HG03064 (cell line): ENCODE data around the gene RXRA.

Experiments
- ATAC-seq: cut with Tn5 transposase; IDR thresholded peaks from one replicate; pipeline ENCODE4 v1.9.1; 2021; ENCODE audit warnings: low read depth; ENCODE audit not compliant: unreplicated experiment

RXRA gene

DNA sequence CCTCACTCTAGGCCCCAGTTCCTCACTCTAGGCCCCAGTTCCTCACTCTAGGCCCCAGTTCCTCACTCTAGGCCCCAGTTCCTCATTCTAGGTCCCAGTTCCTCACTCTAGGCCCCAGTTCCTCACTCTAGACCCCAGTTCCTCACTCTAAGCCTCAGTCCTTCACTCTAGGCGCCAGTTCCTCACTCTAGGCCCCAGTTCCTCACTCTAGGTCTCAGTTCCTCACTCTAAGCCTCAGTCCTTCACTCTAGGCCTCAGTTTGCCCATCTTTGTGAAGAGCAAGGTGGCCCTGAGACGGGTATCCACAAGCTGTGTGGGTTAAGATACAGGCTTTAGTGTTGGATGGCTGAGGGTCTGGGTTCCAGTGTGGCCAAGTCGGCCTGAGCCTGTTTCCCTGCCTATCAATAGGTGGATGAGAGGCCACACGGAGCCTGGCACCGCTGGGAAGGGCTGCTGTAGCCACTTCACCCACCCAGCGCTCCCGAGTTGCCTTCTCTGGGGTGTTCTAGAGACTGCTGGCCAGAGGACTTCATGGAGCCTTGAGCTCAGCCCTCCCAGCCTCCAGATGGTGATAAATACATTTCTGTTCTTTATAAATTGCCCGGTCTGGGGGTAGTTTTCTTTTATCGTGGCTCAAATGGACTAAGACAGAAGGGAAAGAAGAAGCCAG, 150.2 kb downstream of the RXRA start:
- no peak for ATAC-seq

DNA sequence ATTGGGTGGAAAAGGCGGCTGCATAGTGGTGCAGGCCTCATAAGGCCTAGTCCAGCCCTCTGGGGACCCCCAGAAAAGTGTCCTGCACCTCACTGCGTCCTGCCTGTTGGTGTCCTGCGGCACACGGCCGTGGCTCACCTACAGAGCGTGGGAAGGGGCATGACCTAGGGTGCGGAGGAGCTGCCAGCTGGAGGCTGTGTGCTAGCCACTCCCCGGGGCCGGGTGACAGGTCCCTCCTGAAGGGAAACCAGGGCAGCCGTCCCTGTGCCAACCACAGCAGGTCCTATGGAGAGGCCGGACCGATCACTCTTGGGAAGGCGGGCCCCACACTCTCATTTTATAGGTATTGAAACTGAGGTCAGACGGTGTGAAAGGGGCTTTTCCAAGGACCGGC, 150.7 kb downstream of the RXRA start:
- no peak for ATAC-seq

DNA sequence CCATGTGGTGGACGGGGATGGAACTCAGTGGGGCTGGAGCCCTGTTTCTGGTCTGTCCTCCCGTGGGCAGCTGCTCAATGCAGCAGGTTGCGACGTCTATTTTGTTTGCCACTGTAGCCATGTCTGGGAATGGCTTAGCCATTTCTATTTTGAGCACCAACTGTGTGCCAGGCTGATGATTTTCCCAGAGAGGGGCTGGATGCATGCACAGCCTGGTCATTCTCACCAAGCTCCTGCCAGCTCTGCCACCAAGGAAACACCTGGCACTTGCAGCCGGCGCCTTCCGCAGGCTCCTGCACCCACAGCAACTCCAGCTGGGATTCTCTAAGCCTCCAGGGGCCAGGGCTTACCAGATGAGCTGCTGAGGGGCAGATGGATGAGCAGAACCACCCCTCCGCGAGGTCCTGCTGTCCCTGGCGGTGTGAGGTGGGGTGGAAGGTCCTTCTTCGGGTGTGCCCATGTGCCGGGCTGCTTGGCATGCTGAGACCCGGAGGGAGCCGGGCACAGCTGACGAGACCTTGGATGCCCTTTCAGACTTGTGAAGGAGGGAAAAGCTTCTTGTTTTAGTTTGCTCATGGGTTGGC, 151.2 kb downstream of the RXRA start:
- ATAC-seq: no peak

DNA sequence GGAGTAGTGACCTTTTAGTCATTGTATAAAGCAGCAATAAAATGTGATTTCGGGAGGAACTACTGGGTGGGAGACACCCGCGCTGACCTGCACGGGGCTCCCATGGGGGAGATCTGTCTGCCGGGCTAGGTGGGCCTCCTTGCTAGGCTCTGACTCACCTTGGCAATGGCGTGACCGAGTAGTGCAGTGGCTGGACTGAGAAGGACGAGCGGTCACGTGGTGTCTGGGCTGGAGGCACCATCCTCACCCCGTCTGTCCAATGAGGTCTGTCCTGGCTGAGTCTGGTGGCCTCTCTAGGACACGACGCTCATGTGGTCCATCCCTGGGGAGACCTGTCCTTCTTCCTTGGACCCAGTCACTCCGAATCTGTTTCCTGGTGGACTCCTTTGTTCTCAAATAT, 151.7 kb downstream of the RXRA start:
- ATAC-seq: no peak

DNA sequence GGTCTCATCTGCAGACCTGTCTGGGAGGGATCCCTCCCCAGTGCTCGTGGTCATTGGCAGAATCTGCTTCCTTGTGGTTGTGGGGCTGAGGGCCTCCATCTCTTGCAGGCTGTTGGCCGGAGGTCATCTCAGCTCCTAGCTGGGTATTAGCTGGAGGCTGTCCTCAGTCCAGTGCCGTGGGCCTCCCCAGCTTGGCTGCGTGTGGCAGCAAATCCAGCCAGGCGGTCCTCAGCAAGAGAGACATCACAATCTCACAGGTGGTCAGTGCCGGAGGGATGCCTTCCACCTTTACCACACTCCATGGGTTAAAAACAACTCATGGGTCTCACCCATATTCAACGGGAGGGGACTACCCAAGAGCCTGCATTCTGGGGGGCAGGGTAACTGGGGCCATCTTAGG, 155.5 kb downstream of the RXRA start:
- no peak for ATAC-seq

DNA sequence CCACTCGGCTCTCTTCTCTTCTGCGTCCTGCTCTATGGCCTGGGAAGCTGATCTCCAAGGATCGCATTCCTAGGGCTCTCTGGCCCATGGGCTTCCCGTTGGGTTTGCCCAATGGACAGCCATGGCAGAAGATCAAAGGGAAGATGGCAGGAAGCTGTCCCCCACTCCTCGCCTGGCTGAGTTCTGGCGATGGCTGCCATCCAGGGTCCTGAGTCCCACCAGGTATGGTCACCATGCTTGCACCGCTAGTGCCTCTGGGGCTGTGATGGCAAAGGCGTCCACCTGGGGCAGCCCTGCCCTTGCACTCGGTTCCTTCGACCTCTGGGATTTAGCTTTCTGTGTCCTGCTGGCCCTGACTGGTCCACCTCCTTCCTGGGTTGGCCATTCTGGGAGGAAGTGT, 156.0 kb downstream of the RXRA start:
- ATAC-seq: no peak

DNA sequence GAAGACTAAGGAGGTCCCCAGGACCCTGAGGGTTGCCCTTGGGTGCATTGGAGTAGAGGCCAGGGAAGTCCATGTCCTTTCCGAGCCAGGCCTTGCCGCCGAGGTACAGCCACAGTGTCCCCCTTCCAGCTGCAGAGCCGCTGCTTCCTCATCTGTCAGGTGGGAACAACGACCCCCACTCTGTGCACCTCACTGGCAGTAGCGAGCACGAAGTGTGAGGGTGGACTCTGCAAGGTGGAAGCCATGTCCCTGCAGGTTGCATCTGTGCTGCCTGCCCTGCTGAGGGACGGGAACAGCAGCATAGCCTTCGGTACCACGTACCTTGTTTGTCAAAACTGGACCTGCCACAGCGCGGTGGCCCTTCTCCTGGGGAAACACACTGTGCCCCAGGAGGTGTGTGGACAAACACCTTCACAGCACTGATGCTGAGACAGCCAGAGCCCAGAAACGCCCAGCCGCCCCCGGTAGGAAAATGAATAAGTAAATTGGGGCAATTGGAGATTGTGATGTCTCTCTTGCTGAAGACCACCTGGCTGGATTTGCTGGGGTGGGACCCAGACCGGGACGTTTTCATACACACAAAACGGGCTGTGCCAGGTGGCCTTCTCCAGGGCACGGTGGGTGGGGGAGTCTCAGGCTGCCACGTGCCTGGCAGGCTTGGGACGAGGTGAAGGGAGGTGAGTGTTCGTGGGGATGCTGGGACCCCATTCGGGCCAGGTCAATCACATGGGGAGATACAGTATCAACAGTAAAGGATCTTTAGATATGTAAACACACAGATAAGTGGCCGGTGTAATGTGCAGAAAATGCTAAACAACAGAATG, 157.3 kb downstream of the RXRA start:
- ATAC-seq: no peak

DNA sequence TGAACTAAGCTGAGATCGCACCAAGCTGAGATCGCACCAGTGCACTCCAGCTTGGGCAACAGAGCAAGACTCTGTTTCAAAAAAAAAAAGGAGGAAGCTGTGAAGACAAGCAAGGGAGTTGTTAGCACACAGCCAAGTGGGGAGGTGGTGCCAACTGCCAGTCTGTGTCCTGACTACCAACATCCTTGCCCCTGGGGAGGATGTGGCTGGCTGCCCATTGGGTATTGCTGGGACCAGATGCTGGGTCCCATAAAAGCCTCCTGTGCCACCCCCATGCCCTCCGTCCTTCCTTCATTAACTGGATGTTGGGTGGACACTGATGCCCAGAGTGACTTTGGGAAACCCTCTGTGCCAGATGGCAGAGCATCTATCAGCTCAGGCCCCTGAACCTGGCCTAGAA, 158.2 kb downstream of the RXRA start:
- ATAC-seq: no peak

DNA sequence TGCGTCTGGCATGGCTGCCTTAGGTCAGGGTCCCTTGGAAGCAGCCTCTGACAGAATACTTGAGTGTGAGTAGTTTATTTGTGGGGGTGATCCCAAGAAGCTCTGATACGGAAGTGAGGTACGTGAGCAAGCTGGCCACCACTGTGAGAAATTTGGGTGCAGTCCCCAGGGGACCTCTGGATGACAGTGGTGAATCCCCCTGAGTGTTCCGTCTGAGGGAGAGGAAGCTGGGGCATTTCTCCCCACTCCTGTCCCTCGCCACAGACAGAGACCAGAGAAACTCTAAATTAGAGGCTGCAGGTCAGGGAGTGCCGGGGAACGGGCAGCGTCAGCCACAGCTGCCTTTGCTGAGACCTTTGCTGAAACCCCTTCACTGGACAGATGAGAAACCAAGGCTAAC, 159.4 kb downstream of the RXRA start:
- no peak for ATAC-seq

DNA sequence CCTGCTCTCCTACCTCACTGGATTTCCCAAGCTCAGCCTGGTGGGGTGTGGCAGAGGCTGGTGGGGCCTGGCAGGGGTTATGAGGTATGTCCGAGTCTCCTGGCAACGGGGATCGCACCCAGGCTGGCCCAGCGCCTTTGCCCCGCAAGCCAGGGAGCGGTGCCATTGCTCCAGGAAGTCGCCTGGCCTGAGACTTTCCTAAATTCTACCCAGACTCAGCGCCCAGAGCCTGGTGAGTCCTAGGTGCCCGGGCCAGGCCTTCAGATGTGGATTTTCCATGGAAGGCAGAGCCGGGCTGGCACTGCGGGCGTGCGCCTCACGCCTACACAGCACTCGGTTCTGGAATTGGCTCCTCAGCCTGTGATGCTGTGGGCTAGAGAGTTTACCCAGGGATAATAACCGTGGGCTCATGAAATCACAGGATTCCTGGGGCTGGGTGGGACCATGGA, 159.9 kb downstream of the RXRA start:
- no peak for ATAC-seq

DNA sequence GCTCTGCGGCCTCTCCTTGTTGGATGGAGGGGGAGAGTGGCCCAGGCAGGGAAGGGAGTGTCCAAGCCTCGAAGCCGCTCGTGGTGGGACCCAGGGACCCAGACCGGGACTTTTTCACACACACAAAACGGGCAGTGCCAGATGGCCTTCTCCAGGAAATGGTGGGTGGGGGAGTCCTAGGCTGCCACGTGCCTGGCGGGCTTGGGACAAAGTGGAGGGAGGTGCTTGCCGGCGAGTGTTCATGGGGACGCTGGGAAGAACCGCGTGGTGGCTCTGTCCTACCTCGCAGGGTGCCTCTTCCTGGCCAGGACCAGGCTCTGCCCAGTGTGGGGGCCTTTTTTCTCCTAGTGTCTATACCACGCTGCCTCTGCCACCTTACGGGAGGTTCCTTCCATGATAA, 160.3 kb downstream of the RXRA start:
- no peak for ATAC-seq
